ENCODE results near the gene NAIF1. TPM values are rescaled to one million over a fixed set of nuclear protein-coding genes. Genes with fewer than 3 reads are reported as not detected.

NAIF1 gene
- total RNA-seq, 1 experiment from 2014 or later: 14.6 TPM

DNA sequence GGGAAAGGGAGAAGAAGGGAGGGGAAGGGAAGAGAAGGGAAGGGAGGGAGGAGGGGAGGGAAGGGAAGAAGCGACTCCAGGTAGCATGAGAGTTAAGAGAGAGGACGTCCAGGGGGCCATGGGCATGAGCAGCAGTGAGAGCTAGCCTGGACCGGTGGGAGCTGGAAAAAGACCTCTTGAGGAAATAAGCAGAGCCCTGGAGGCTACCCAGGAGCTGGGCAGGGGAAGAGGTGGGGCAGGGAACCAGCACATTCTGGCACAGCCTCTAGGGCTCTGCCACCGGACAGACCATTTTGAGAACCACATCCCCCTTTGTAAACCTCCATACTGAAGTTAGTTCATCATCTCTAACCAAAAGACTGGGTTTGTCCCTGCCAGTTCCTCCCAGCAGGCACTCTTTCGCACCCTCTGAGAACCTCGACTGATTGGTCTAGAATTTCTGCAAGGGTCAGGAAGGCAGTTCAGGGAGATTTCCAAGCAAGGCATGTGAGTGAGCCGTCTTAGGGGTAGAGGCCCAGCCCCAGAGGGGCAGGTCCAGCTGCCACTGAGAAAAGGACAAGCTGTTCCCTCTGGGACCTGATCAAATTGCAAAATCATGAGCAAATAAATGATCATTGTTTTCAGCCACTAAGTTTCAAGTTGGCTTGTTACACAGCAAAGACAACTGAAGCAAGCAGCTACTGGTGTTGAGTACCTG lies 11.6 kb downstream of the NAIF1 start:
- POLR2A ChIA-PET: interaction anchor here (0.6 kb wide), 1 partner anchor 15 kb away, joined by 6 read pairs; no protein-coding TSS in a partner anchor
- intact Hi-C loops (cut with micrococcal nuclease; ENCODE audit: unreplicated experiment) (no loop called here), in situ Hi-C loops (cut with HindIII; ENCODE audit: low pct_unique_long_range_greater_than_20kb, low sequenced_read_pairs) (no loop called here)
- no peaks in the 10 kb centered on the region for H3K27me3 ChIP-seq (ENCODE audit: control insufficient read depth, insufficient read depth, low read length)
- no peak for DNase-seq (ENCODE audit: low read depth, low spot score)
- H3K4me1 ChIP-seq (ENCODE audit: control insufficient read depth, insufficient read depth, low read length): peaks cover 6% of the 10 kb centered on the region
- ATAC-seq: no peak
- BruUV-seq (replicated peaks): no TSS peak
- TF ChIP-seq TCF7L2 (IDR thresholded peaks at IDR 0.05; ENCODE audit: low read depth, low read length) (no peak), SIN3A (IDR thresholded peaks at IDR 0.05; ENCODE audit: borderline replicate concordance, insufficient read depth, low read depth, low read length) (no peak), POLR2AphosphoS5 (IDR thresholded peaks at IDR 0.05; ENCODE audit: low read depth, low read length) (no peak)
- TF ChIP-seq, protein P1, sequence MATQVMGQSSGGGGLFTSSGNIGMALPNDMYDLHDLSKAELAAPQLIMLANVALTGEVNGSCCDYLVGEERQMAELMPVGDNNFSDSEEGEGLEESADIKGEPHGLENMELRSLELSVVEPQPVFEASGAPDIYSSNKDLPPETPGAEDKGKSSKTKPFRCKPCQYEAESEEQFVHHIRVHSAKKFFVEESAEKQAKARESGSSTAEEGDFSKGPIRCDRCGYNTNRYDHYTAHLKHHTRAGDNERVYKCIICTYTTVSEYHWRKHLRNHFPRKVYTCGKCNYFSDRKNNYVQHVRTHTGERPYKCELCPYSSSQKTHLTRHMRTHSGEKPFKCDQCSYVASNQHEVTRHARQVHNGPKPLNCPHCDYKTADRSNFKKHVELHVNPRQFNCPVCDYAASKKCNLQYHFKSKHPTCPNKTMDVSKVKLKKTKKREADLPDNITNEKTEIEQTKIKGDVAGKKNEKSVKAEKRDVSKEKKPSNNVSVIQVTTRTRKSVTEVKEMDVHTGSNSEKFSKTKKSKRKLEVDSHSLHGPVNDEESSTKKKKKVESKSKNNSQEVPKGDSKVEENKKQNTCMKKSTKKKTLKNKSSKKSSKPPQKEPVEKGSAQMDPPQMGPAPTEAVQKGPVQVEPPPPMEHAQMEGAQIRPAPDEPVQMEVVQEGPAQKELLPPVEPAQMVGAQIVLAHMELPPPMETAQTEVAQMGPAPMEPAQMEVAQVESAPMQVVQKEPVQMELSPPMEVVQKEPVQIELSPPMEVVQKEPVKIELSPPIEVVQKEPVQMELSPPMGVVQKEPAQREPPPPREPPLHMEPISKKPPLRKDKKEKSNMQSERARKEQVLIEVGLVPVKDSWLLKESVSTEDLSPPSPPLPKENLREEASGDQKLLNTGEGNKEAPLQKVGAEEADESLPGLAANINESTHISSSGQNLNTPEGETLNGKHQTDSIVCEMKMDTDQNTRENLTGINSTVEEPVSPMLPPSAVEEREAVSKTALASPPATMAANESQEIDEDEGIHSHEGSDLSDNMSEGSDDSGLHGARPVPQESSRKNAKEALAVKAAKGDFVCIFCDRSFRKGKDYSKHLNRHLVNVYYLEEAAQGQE (IDR thresholded peaks at IDR 0.05; ENCODE audit: insufficient read depth in 1 of 2, low read depth in 2 of 2, low read length in 1 of 2): no peak
- TF ChIP-seq, protein P2, sequence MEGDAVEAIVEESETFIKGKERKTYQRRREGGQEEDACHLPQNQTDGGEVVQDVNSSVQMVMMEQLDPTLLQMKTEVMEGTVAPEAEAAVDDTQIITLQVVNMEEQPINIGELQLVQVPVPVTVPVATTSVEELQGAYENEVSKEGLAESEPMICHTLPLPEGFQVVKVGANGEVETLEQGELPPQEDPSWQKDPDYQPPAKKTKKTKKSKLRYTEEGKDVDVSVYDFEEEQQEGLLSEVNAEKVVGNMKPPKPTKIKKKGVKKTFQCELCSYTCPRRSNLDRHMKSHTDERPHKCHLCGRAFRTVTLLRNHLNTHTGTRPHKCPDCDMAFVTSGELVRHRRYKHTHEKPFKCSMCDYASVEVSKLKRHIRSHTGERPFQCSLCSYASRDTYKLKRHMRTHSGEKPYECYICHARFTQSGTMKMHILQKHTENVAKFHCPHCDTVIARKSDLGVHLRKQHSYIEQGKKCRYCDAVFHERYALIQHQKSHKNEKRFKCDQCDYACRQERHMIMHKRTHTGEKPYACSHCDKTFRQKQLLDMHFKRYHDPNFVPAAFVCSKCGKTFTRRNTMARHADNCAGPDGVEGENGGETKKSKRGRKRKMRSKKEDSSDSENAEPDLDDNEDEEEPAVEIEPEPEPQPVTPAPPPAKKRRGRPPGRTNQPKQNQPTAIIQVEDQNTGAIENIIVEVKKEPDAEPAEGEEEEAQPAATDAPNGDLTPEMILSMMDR (IDR thresholded peaks at IDR 0.05): no peak
- no peak overlapping the region for H3K27ac ChIP-seq (ENCODE audit: low read length)
- no peaks in the 10 kb centered on the region for H3K36me3 ChIP-seq (ENCODE audit: control insufficient read depth, insufficient read depth, low read length)
- no peaks in the 10 kb centered on the region for H3K9me3 ChIP-seq (ENCODE audit: control insufficient read depth, insufficient read depth, low read depth, low read length)
- no peak overlapping the region for H3K4me3 ChIP-seq (ENCODE audit: low read depth in 2 of 2, low read length in 2 of 2)
- CTCF ChIA-PET: no interaction called here

DNA sequence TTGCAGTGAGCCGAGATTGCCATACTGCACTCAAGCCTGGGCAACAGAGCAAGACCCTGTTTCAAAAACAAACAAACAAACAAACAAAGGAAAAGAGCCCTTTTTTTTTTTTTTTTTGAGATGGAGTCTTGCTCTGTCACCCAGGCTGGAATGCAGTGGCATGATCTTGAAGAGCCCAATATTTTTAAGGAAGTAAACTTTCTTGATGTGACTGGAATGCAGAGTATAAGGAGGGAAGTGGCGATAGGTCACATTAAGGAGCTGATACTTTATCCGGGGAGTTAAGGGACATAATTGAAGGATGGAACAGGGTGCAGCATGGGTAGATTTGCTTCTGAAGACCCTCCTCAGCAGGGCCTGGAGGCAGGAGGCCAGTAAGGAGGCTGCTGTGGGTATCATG lies 13.0 kb downstream of the NAIF1 start:
- ATAC-seq (no peak), DNase-seq (ENCODE audit: low read depth, low spot score) (no peak)
- ChIA-PET POLR2A (no interaction called here), CTCF (no interaction called here)
- Histone ChIP-seq H3K27ac (ENCODE audit: low read length) (no peak overlapping the region), H3K36me3 (ENCODE audit: control insufficient read depth, insufficient read depth, low read length) (no peaks in the 10 kb centered on the region), H3K9me3 (ENCODE audit: control insufficient read depth, insufficient read depth, low read depth, low read length) (no peaks in the 10 kb centered on the region), H3K4me1 (ENCODE audit: control insufficient read depth, insufficient read depth, low read length) (peaks cover 6% of the 10 kb centered on the region), H3K27me3 (ENCODE audit: control insufficient read depth, insufficient read depth, low read length) (no peaks in the 10 kb centered on the region), H3K4me3 (ENCODE audit: low read depth in 2 of 2, low read length in 2 of 2) (no peak overlapping the region)
- no TSS peak for BruUV-seq (replicated peaks)
- in situ Hi-C loops (cut with HindIII; ENCODE audit: low pct_unique_long_range_greater_than_20kb, low sequenced_read_pairs): no loop called here
- intact Hi-C loops (cut with micrococcal nuclease; ENCODE audit: unreplicated experiment): no loop called here
- TF ChIP-seq, protein P2 (IDR thresholded peaks at IDR 0.05): no peak
- no peak for TF ChIP-seq POLR2AphosphoS5 (IDR thresholded peaks at IDR 0.05; ENCODE audit: low read depth, low read length)
- TF ChIP-seq, protein P1 (IDR thresholded peaks at IDR 0.05; ENCODE audit: insufficient read depth in 1 of 2, low read depth in 2 of 2, low read length in 1 of 2): no peak
- no peak for TF ChIP-seq TCF7L2 (IDR thresholded peaks at IDR 0.05; ENCODE audit: low read depth, low read length)
- no peak for TF ChIP-seq SIN3A (IDR thresholded peaks at IDR 0.05; ENCODE audit: borderline replicate concordance, insufficient read depth, low read depth, low read length)
